Right atrium auricular region (tissue), 2 donors: ENCODE results near the gene PPP1R2B. TPM values are rescaled to one million over a fixed set of nuclear protein-coding genes. Genes with fewer than 3 reads are reported as not detected.
"Not testable (repeated sequence)": the region's sequence is repeated elsewhere in the genome, so short reads cannot be mapped to it uniquely, and the experiment has no call there.

Experiments
- DNase-seq: peaks from one replicate; pipeline ENCODE4 v3.0.0-alpha.2; 2019; ENCODE audit warnings: low spot score
- H3K27ac ChIP-seq, 2 donors: fragments of 200-600 bp; sonication (generic); 1 replicate in 1 of 2; 2 replicates in 1 of 2; pipeline ENCODE4 v1.5.1; 2016 to 2019
- H3K27me3 ChIP-seq, 2 donors: fragments of 200-600 bp; sonication (generic); one replicate each; pipeline versions ENCODE4 v1.5.1 to v1.6.0; 2017 to 2019
- H3K36me3 ChIP-seq: fragments of 200-600 bp; sonication (generic); one replicate; pipeline ENCODE4 v1.5.1; 2016
- H3K4me1 ChIP-seq, 2 donors: fragments of 200-600 bp; sonication (generic); one replicate each; pipeline versions ENCODE4 v1.5.1 to v1.6.0; 2017 to 2019
- H3K4me3 ChIP-seq, 2 donors: fragments of 200-600 bp; sonication (generic); 1 replicate in 1 of 2; 2 replicates in 1 of 2; pipeline ENCODE4 v1.5.1; 2017 to 2019; ENCODE audit warnings: mild to moderate bottlenecking in 1 of 2, moderate library complexity in 1 of 2
- H3K9me3 ChIP-seq, 2 donors: fragments of 200-600 bp; sonication (generic); one replicate each; pipeline ENCODE4 v1.5.1; 2019
- total RNA-seq, 2 donors: library from RNA; depleted of rRNA; stranded (reverse); fragments of >200 nt; gene quantifications; one replicate each; pipeline ENCODE4 v1.1.0, GENCODE V29; 2016
- TF ChIP-seq, protein P1 (sequence below), 2 donors: fragments of 200-600 bp; sonication (generic); IDR thresholded peaks; one replicate each; pipeline ENCODE4 v1.5.1; 2019; ENCODE audit warnings: antibody characterized with exemption in 2 of 2

Gene PPP1R2B
- total RNA-seq, 2 donors from 2014 or later, result not detected

GRCh38 chr5:156834916-156835315, 15.2 kb upstream of the PPP1R2B start:
- Histone ChIP-seq H3K27ac (no peak overlapping the region), H3K4me1 (no peaks in the 10 kb centered on the region), H3K4me3 (no peak overlapping the region), H3K9me3 (no peaks in the 10 kb centered on the region), H3K27me3 (no peaks in the 10 kb centered on the region), H3K36me3 (no peaks in the 10 kb centered on the region)
- TF ChIP-seq, protein P1, sequence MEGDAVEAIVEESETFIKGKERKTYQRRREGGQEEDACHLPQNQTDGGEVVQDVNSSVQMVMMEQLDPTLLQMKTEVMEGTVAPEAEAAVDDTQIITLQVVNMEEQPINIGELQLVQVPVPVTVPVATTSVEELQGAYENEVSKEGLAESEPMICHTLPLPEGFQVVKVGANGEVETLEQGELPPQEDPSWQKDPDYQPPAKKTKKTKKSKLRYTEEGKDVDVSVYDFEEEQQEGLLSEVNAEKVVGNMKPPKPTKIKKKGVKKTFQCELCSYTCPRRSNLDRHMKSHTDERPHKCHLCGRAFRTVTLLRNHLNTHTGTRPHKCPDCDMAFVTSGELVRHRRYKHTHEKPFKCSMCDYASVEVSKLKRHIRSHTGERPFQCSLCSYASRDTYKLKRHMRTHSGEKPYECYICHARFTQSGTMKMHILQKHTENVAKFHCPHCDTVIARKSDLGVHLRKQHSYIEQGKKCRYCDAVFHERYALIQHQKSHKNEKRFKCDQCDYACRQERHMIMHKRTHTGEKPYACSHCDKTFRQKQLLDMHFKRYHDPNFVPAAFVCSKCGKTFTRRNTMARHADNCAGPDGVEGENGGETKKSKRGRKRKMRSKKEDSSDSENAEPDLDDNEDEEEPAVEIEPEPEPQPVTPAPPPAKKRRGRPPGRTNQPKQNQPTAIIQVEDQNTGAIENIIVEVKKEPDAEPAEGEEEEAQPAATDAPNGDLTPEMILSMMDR (IDR thresholded peaks at IDR 0.05), result no peak
- no peak for DNase-seq

GRCh38 chr5:156835905-156836304, 14.2 kb upstream of the PPP1R2B start:
- TF ChIP-seq, protein P1 (IDR thresholded peaks at IDR 0.05), result peak in 1 of 2 donors; percentile 30
- Histone ChIP-seq H3K27ac (no peak overlapping the region), H3K27me3 (no peaks in the 10 kb centered on the region), H3K4me1 (no peaks in the 10 kb centered on the region), H3K36me3 (no peaks in the 10 kb centered on the region), H3K4me3 (no peak overlapping the region), H3K9me3 (no peaks in the 10 kb centered on the region)
- DNase-seq, result no peak

DNA sequence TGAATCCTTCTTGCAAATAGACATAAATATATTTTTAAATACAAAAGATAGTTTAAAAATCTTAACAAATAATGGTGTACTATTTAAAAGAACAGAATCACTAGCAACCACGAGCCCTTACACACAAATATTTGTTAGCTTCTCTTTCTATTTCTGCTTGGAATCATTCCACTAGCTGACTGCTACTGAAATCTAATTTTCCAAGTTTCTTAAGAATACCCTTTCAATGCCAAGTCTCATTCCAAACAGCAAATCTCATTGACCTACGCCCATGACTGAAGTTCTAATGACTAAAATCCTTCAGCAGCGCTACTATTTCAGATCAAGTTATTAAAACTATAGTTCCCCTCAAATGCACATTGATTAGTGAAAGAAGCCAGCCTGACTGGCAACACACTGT, 13.2 kb upstream of the PPP1R2B start:
- no peaks in the 10 kb centered on the region for H3K9me3 ChIP-seq
- H3K36me3 ChIP-seq, result no peaks in the 10 kb centered on the region
- TF ChIP-seq, protein P1 (IDR thresholded peaks at IDR 0.05), result no peak

DNA sequence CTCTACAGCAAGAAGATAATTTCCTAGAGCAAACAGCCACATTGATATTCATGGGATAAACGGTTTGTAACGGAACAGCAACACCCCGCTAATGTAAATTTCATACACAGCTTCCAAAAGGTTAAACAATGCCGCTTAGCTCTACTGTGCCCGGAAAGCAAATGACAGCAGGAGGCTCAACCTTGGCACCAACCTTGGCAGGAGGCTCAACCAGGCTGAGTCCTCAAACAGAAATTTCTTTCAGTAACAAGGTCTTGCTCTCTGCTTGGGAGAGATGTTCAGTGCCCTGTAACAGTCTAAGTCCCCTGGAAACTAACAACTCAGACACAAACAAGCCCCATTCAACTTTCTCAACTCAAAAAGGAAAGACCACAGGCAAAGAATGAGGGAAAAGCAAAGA, 11.1 kb upstream of the PPP1R2B start:
- H3K4me3 ChIP-seq, result no peak overlapping the region
- no peaks in the 10 kb centered on the region for H3K27me3 ChIP-seq
- TF ChIP-seq, protein P1 (IDR thresholded peaks at IDR 0.05), result no peak
- no peaks in the 10 kb centered on the region for H3K9me3 ChIP-seq
- H3K27ac ChIP-seq, result no peak overlapping the region
- no peaks in the 10 kb centered on the region for H3K36me3 ChIP-seq
- DNase-seq, result no peak
- no peaks in the 10 kb centered on the region for H3K4me1 ChIP-seq

More for the DNA sequence above, 13.2 kb upstream of the PPP1R2B start:
- no peak overlapping the region for H3K4me3 ChIP-seq
- H3K27me3 ChIP-seq, result no peaks in the 10 kb centered on the region
- no peak for DNase-seq
- H3K27ac ChIP-seq, result no peak overlapping the region
- H3K4me1 ChIP-seq, result no peaks in the 10 kb centered on the region

- Histone ChIP-seq H3K4me3 (no peak overlapping the region), H3K36me3 (no peaks in the 10 kb centered on the region), H3K9me3 (no peaks in the 10 kb centered on the region), H3K27ac (no peak overlapping the region), H3K27me3 (no peaks in the 10 kb centered on the region), H3K4me1 (no peaks in the 10 kb centered on the region)
- TF ChIP-seq, protein P1 (IDR thresholded peaks at IDR 0.05), result no peak
- no peak for DNase-seq
Observed at GRCh38 chr5:156841737-156842136, 8.4 kb upstream of the PPP1R2B start.

- TF ChIP-seq, protein P1 (IDR thresholded peaks at IDR 0.05), result no peak
- no peaks in the 10 kb centered on the region for H3K36me3 ChIP-seq
- H3K9me3 ChIP-seq, result peaks cover 0 to 12% of the 10 kb centered on the region in 2 donors
- H3K27ac ChIP-seq, result no peak overlapping the region
- no peaks in the 10 kb centered on the region for H3K27me3 ChIP-seq
- H3K4me1 ChIP-seq, result no peaks in the 10 kb centered on the region
- no peak overlapping the region for H3K4me3 ChIP-seq
- no peak for DNase-seq
Observed at GRCh38 chr5:156846914-156847313, 3.2 kb upstream of the PPP1R2B start.

DNA sequence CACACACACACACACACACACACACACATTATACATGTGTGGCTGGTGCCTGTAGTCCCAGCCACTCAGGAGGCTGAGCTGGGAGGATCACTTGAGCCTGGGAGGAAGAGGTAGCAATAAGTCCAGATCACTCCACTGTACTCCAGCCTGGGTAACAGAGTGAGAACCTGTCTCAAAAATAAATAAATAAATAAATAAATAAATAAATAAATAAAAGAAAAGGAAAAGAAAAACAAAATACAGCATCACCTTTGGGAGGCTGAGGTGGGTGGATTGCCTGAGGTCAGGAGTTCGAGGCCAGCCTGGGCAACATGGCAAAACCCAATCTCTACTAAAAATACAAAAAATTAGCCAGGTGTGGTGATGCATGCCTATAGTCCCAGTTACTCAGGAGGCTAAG, 1.6 kb upstream of the PPP1R2B start:
- peaks cover 0 to 15% of the 10 kb centered on the region in 2 donors for H3K9me3 ChIP-seq
- not testable (repeated sequence) for DNase-seq, H3K27me3 ChIP-seq, H3K4me3 ChIP-seq, H3K27ac ChIP-seq, H3K4me1 ChIP-seq, H3K36me3 ChIP-seq
